K562 (cell line): ENCODE data around the gene OR51E2.

Experiments used
- CHD2 ChIP-seq: IDR thresholded peaks from 2 replicates; pipeline ENCODE4 v1.6.1; 2011; ENCODE audit warnings: low read depth, low read length
- EHMT2 ChIP-seq: fragments of 450-650 bp; IDR thresholded peaks from 2 replicates; pipeline ENCODE4 v1.6.1; 2018; ENCODE audit warnings: antibody characterized with exemption
- ETV5 ChIP-seq: sonication (generic); formaldehyde crosslinking; IDR thresholded peaks from 2 replicates; pipeline ENCODE4 v1.4.0; 2020; ENCODE audit warnings: low read depth, mild to moderate bottlenecking, missing genetic modification reagents
- SAP30 ChIP-seq: fragments of 200-600 bp; sonication (generic); IDR thresholded peaks from 2 replicates; pipeline ENCODE4 v1.6.1; 2012; ENCODE audit warnings: borderline replicate concordance, low read depth, mild to moderate bottlenecking, moderate library complexity, low read length, control low read depth, inconsistent platforms; ENCODE audit not compliant: insufficient read depth, poor library complexity, severe bottlenecking
- TF ChIP-seq, protein P1 (sequence below): sonication (generic); formaldehyde crosslinking; IDR thresholded peaks from 2 replicates; pipeline ENCODE4 v1.9.0; 2022; ENCODE audit warnings: mild to moderate bottlenecking, missing genetic modification reagents
- TF ChIP-seq, protein P2 (sequence below), 3 experiments: IDR thresholded peaks in 2 of 3; conservative IDR thresholded peaks in 1 of 3; 2 replicates each; pipeline ENCODE4 v1.5.1; 2011 to 2012; ENCODE audit warnings: low read length in 3 of 3, mild to moderate bottlenecking in 3 of 3, control low read depth in 2 of 3, improper control_type of control experiment in 1 of 3, inconsistent platforms in 1 of 3, low read depth in 1 of 3, mixed read lengths in 1 of 3, moderate library complexity in 1 of 3; ENCODE audit not compliant: insufficient read depth in 2 of 3

- TF ChIP-seq CHD2 (no peak), EHMT2 (no peak), SAP30 (no peak), ETV5 (CRISPR knock-in tag) (no peak)
- TF ChIP-seq, protein P1, sequence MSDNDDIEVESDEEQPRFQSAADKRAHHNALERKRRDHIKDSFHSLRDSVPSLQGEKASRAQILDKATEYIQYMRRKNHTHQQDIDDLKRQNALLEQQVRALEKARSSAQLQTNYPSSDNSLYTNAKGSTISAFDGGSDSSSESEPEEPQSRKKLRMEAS (CRISPR knock-in tag), result no peak
- TF ChIP-seq, protein P2, sequence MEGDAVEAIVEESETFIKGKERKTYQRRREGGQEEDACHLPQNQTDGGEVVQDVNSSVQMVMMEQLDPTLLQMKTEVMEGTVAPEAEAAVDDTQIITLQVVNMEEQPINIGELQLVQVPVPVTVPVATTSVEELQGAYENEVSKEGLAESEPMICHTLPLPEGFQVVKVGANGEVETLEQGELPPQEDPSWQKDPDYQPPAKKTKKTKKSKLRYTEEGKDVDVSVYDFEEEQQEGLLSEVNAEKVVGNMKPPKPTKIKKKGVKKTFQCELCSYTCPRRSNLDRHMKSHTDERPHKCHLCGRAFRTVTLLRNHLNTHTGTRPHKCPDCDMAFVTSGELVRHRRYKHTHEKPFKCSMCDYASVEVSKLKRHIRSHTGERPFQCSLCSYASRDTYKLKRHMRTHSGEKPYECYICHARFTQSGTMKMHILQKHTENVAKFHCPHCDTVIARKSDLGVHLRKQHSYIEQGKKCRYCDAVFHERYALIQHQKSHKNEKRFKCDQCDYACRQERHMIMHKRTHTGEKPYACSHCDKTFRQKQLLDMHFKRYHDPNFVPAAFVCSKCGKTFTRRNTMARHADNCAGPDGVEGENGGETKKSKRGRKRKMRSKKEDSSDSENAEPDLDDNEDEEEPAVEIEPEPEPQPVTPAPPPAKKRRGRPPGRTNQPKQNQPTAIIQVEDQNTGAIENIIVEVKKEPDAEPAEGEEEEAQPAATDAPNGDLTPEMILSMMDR (IDR thresholded peaks at IDR 0.05 in 2 of 3, conservative IDR thresholded peaks at IDR 0.05 in 1 of 3; ENCODE audit: insufficient read depth in 2 of 3, low read depth in 1 of 3, low read length in 3 of 3), result no peak
These were observed 54.0 kb downstream of the OR51E2 start, which contains the start of gene OR51E1 for GRCh38 chr11:4643682-4644081.
